DND-41 (cell line): Measurements from ENCODE around the gene SAPCD2.

Experiments
- CTCF ChIP-seq: IDR thresholded peaks from 2 replicates; pipeline ENCODE4 v1.5.1; 2012; ENCODE audit warnings: borderline replicate concordance, low read length, moderate library complexity, mild to moderate bottlenecking; ENCODE audit not compliant: poor library complexity, severe bottlenecking; ENCODE audit errors: extremely low read depth
- EZH2 ChIP-seq: IDR thresholded peaks from 3 replicates; pipeline ENCODE4 v1.6.1; 2012; ENCODE audit warnings: borderline replicate concordance, low read depth, mild to moderate bottlenecking, moderate library complexity, low read length, inconsistent platforms; ENCODE audit not compliant: severe bottlenecking

GRCh38 chr9:137023583-137023991 lies 46.8 kb downstream of the SAPCD2 start:
- TF ChIP-seq CTCF, result no peak
- no peak for TF ChIP-seq EZH2
